Limb (tissue), 2 donors: ENCODE results near the gene WWOX.
A peak's percentile ranks its signal among the peaks of the same experiment; 100 is the strongest.

Source experiments
- DNase-seq, 2 donors: peaks; one replicate each; pipeline ENCODE4 v3.0.0-alpha.2; 2016; ENCODE audit errors: extremely low spot score in 2 of 2

WWOX gene

GRCh38 chr16:79155904-79156303 is 1056.5 kb downstream of the WWOX start:
- DNase-seq = no peak

- no peak for DNase-seq
These were observed 1057.3 kb downstream of the WWOX start for GRCh38 chr16:79156761-79157160.

- no peak for DNase-seq
These were observed 1058.9 kb downstream of the WWOX start for GRCh38 chr16:79158337-79158736.

GRCh38 chr16:79159261-79160049 is 1060.0 kb downstream of the WWOX start:
- DNase-seq = no peak

- DNase-seq = no peak
These were observed 1063.5 kb downstream of the WWOX start for GRCh38 chr16:79162977-79163376.

- no peak for DNase-seq
These were observed 1064.4 kb downstream of the WWOX start for GRCh38 chr16:79163691-79164387.

- DNase-seq = no peak
These were observed 1065.0 kb downstream of the WWOX start for GRCh38 chr16:79164388-79164995.

GRCh38 chr16:79165079-79165478 is 1065.6 kb downstream of the WWOX start:
- no peak for DNase-seq

- DNase-seq = no peak
These were observed 1066.1 kb downstream of the WWOX start for GRCh38 chr16:79165506-79165905.

GRCh38 chr16:79167893-79168292 is 1068.4 kb downstream of the WWOX start:
- DNase-seq = no peak

GRCh38 chr16:79168321-79168720 is 1068.9 kb downstream of the WWOX start:
- DNase-seq = no peak

- DNase-seq = no peak
These were observed 1069.8 kb downstream of the WWOX start for GRCh38 chr16:79169239-79169638.

- no peak for DNase-seq
These were observed 1071.2 kb downstream of the WWOX start for GRCh38 chr16:79170555-79171246.

GRCh38 chr16:79171504-79171903 is 1072.0 kb downstream of the WWOX start:
- DNase-seq = no peak

- peak in 1 of 2 donors; percentile 30 for DNase-seq
These were observed 1072.7 kb downstream of the WWOX start for GRCh38 chr16:79171931-79172705.

- no peak for DNase-seq
These were observed 1073.6 kb downstream of the WWOX start for GRCh38 chr16:79172976-79173500.

GRCh38 chr16:79173919-79174318 is 1074.5 kb downstream of the WWOX start:
- no peak for DNase-seq

- no peak for DNase-seq
These were observed 1076.0 kb downstream of the WWOX start for GRCh38 chr16:79175286-79176057.

GRCh38 chr16:79177018-79177417 is 1077.6 kb downstream of the WWOX start:
- DNase-seq = no peak

GRCh38 chr16:79181419-79181818 is 1082.0 kb downstream of the WWOX start:
- no peak for DNase-seq
